HepG2 (cell line): ENCODE results near the gene KIAA1217. TPM values are rescaled to one million over a fixed set of nuclear protein-coding genes. Genes with fewer than 3 reads are reported as not detected.

Experiments used
- ARHGAP35 ChIP-seq: sonication (generic); formaldehyde crosslinking; IDR thresholded peaks from 2 replicates; pipeline ENCODE4 v1.9.0; 2022; ENCODE audit warnings: mild to moderate bottlenecking, inconsistent platforms, moderate library complexity, missing genetic modification reagents, borderline replicate concordance
- CREBL2 ChIP-seq: sonication (generic); formaldehyde crosslinking; IDR thresholded peaks from 2 replicates; pipeline ENCODE4 v1.8.1; 2023; ENCODE audit warnings: missing genetic modification reagents, mild to moderate bottlenecking, borderline replicate concordance
- DRAP1 ChIP-seq: IDR thresholded peaks from 2 replicates; pipeline ENCODE4 v1.6.1; 2016; ENCODE audit warnings: missing genetic modification reagents, missing compliant biosample characterization
- HNRNPH1 ChIP-seq: fragments of 200-400 bp; formaldehyde crosslinking; optimal IDR thresholded peaks from 2 replicates; pipeline ENCODE3; 2017; ENCODE audit warnings: mild to moderate bottlenecking, low read depth, low read length
- IRX3 ChIP-seq: sonication (generic); formaldehyde crosslinking; IDR thresholded peaks from 2 replicates; pipeline ENCODE4 v1.8.1; 2023; ENCODE audit warnings: mild to moderate bottlenecking, low read depth, missing genetic modification reagents, borderline replicate concordance
- KLF12 ChIP-seq: sonication (generic); formaldehyde crosslinking; IDR thresholded peaks from 2 replicates; pipeline ENCODE4 v1.4.0; 2020; ENCODE audit warnings: missing genetic modification reagents, borderline replicate concordance
- MIXL1 ChIP-seq: IDR thresholded peaks from 2 replicates; pipeline ENCODE4 v1.6.1; 2016
- MLXIP ChIP-seq: sonication (generic); formaldehyde crosslinking; IDR thresholded peaks from 2 replicates; pipeline ENCODE4 v1.9.0; 2021; ENCODE audit warnings: missing genetic modification reagents, borderline replicate concordance
- NR2F6 ChIP-seq, 2 experiments: IDR thresholded peaks; 2 replicates each; pipeline ENCODE4 v1.6.1; 2016; ENCODE audit warnings: antibody characterized with exemption in 1 of 2, mild to moderate bottlenecking in 1 of 2
- PAXIP1 ChIP-seq: sonication (generic); formaldehyde crosslinking; conservative IDR thresholded peaks from 2 replicates; pipeline ENCODE4 v1.4.0; 2020; ENCODE audit warnings: mild to moderate bottlenecking, missing genetic modification reagents, moderate library complexity
- POLR2A ChIP-seq, 2 experiments: IDR thresholded peaks; 2 replicates each; pipeline ENCODE4 v1.6.1; 2011; ENCODE audit warnings: low read depth in 2 of 2, low read length in 2 of 2, mild to moderate bottlenecking in 1 of 2, moderate library complexity in 1 of 2; ENCODE audit not compliant: insufficient read depth in 1 of 2
- SMARCE1 ChIP-seq: fragments of 450-650 bp; IDR thresholded peaks from 2 replicates; pipeline ENCODE4 v1.6.1; 2017; ENCODE audit warnings: borderline replicate concordance
- SMC3 ChIP-seq: IDR thresholded peaks from 2 replicates; pipeline ENCODE4 v1.6.1; 2011; ENCODE audit warnings: low read length, improper control_type of control experiment
- ZBTB42 ChIP-seq: sonication (generic); formaldehyde crosslinking; IDR thresholded peaks from 2 replicates; pipeline ENCODE4 v1.5.0; 2020; ENCODE audit warnings: mild to moderate bottlenecking, missing genetic modification reagents
- ZFX ChIP-seq: sonication (generic); formaldehyde crosslinking; IDR thresholded peaks from 2 replicates; pipeline ENCODE4 v1.4.0; 2020; ENCODE audit warnings: mild to moderate bottlenecking, low read depth, missing genetic modification reagents, moderate library complexity
- ZMAT5 ChIP-seq: sonication (generic); formaldehyde crosslinking; IDR thresholded peaks from 2 replicates; pipeline ENCODE4 v1.5.0; 2020; ENCODE audit warnings: mild to moderate bottlenecking, low read depth, missing genetic modification reagents, borderline replicate concordance
- ZMYM4 ChIP-seq: sonication (generic); formaldehyde crosslinking; IDR thresholded peaks from 2 replicates; pipeline ENCODE4 v1.8.1; 2023; ENCODE audit warnings: mild to moderate bottlenecking, missing genetic modification reagents
- ZNF597 ChIP-seq: sonication (generic); formaldehyde crosslinking; IDR thresholded peaks from 2 replicates; pipeline ENCODE4 v1.5.0; 2020; ENCODE audit warnings: missing genetic modification reagents
- ZNF747 ChIP-seq: sonication (generic); formaldehyde crosslinking; IDR thresholded peaks from 2 replicates; pipeline ENCODE4 v1.8.1; 2023; ENCODE audit warnings: missing genetic modification reagents, mild to moderate bottlenecking, borderline replicate concordance
- polyA plus RNA-seq, 8 experiments: library from polyadenylated mRNA; depleted of rRNA in 3 of 8; stranded (reverse) in 7 of 8; unstranded in 1 of 8; fragments of >200 nt; fragmentation: Illumina TruSeq in 4 of 8; extraction: Trizol in 4 of 8; gene quantifications; 2 replicates each; pipeline versions ENCODE4 v1.2.1 to v1.2.3, GENCODE V29; 2011 to 2016; ENCODE audit warnings: low read depth in 4 of 8, missing spikeins in 1 of 8, mixed read lengths in 1 of 8; ENCODE audit not compliant: insufficient read depth in 1 of 8
- total RNA-seq, 5 experiments: library from RNA; depleted of rRNA; stranded (reverse); fragments of >200 nt; fragmentation: Illumina TruSeq; extraction: Trizol; gene quantifications; 2 replicates each; pipeline ENCODE4 v1.2.3, GENCODE V29; 2016; ENCODE audit warnings: low read depth in 1 of 5

The KIAA1217 gene
- total and polyA plus RNA-seq, 2 of the 13 experiments (the other 11 are each of a cell fraction or from before 2014, with no cell fraction given), result 4.6 to 10.9 TPM

- TF ChIP-seq NR2F6 (IDR thresholded peaks at IDR 0.05), result 0 out of 2 replicates have a peak, but pooled peaks have one; percentile 12
- TF ChIP-seq NR2F6 (CRISPR knock-in tag; IDR thresholded peaks at IDR 0.05), result no peak
- peak; percentile 93 for TF ChIP-seq MIXL1 (CRISPR knock-in tag)
- 0 out of 2 replicates have a peak, but pooled peaks have one; percentile 38 for TF ChIP-seq DRAP1 (CRISPR knock-in tag)
- TF ChIP-seq MLXIP (CRISPR knock-in tag), result no peak
- no peak for TF ChIP-seq ZMAT5 (CRISPR knock-in tag)
- peak; percentile 23; the same call in 1 of the 2 replicates for TF ChIP-seq ZMYM4 (CRISPR knock-in tag)
- no peak for TF ChIP-seq IRX3 (CRISPR knock-in tag)
- peak; percentile 76 for TF ChIP-seq PAXIP1 (CRISPR knock-in tag)
- peak; percentile 62 to 72 for TF ChIP-seq POLR2A (IDR thresholded peaks at IDR 0.05; ENCODE audit: insufficient read depth in 1 of 2, low read depth in 2 of 2, low read length in 2 of 2)
- TF ChIP-seq ZBTB42, result no peak
- no peak for TF ChIP-seq ZNF597
- TF ChIP-seq ARHGAP35 (CRISPR knock-in tag), result no peak
- no peak for TF ChIP-seq SMC3
- no peak for TF ChIP-seq ZNF747 (CRISPR knock-in tag)
- no peak for TF ChIP-seq HNRNPH1
- TF ChIP-seq KLF12 (CRISPR knock-in tag), result no peak
- TF ChIP-seq SMARCE1, result no peak
- TF ChIP-seq ZFX (CRISPR knock-in tag), result no peak
- TF ChIP-seq CREBL2, result no peak
Observed at GRCh38 chr10:24465891-24466818, 257.2 kb downstream of the KIAA1217 start (continued).
